ENCODE measurements around the gene LCE1B.

The LCE1B gene
- long read RNA-seq: 0 reads

- no peak for DNase-seq (ENCODE audit: low read depth in 1 of 2, low spot score in 1 of 2)
- TF ChIP-seq, protein P1, sequence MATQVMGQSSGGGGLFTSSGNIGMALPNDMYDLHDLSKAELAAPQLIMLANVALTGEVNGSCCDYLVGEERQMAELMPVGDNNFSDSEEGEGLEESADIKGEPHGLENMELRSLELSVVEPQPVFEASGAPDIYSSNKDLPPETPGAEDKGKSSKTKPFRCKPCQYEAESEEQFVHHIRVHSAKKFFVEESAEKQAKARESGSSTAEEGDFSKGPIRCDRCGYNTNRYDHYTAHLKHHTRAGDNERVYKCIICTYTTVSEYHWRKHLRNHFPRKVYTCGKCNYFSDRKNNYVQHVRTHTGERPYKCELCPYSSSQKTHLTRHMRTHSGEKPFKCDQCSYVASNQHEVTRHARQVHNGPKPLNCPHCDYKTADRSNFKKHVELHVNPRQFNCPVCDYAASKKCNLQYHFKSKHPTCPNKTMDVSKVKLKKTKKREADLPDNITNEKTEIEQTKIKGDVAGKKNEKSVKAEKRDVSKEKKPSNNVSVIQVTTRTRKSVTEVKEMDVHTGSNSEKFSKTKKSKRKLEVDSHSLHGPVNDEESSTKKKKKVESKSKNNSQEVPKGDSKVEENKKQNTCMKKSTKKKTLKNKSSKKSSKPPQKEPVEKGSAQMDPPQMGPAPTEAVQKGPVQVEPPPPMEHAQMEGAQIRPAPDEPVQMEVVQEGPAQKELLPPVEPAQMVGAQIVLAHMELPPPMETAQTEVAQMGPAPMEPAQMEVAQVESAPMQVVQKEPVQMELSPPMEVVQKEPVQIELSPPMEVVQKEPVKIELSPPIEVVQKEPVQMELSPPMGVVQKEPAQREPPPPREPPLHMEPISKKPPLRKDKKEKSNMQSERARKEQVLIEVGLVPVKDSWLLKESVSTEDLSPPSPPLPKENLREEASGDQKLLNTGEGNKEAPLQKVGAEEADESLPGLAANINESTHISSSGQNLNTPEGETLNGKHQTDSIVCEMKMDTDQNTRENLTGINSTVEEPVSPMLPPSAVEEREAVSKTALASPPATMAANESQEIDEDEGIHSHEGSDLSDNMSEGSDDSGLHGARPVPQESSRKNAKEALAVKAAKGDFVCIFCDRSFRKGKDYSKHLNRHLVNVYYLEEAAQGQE (IDR thresholded peaks at IDR 0.05; ENCODE audit: insufficient replicate concordance, low read depth): no peak
- TF ChIP-seq GABPA (IDR thresholded peaks at IDR 0.05; ENCODE audit: low read depth) (no peak), SPI1 (IDR thresholded peaks at IDR 0.05; ENCODE audit: borderline replicate concordance, low read depth) (no peak), POLR2AphosphoS5 (IDR thresholded peaks at IDR 0.05; ENCODE audit: low read depth) (no peak)
- TF ChIP-seq, protein P2, sequence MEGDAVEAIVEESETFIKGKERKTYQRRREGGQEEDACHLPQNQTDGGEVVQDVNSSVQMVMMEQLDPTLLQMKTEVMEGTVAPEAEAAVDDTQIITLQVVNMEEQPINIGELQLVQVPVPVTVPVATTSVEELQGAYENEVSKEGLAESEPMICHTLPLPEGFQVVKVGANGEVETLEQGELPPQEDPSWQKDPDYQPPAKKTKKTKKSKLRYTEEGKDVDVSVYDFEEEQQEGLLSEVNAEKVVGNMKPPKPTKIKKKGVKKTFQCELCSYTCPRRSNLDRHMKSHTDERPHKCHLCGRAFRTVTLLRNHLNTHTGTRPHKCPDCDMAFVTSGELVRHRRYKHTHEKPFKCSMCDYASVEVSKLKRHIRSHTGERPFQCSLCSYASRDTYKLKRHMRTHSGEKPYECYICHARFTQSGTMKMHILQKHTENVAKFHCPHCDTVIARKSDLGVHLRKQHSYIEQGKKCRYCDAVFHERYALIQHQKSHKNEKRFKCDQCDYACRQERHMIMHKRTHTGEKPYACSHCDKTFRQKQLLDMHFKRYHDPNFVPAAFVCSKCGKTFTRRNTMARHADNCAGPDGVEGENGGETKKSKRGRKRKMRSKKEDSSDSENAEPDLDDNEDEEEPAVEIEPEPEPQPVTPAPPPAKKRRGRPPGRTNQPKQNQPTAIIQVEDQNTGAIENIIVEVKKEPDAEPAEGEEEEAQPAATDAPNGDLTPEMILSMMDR (IDR thresholded peaks at IDR 0.05; ENCODE audit: insufficient read depth, low read length): no peak
- Histone ChIP-seq H3K4me3 (replicated peaks; ENCODE audit: insufficient read depth, low read length) (no peak within 1 kb of the TSS), H3K27ac (replicated peaks) (no peak within 1 kb of the TSS), H3K27me3 (ENCODE audit: insufficient read depth, poor library complexity, severe bottlenecking) (no peaks in the 10 kb centered on the region)
These were observed at the start of gene LCE1B for GRCh38 chr1:152811671-152812070. Gene LCE1B (plus strand): TSS chr1:152811971. CDS start chr1:152812447, 476 bp downstream.

DNA sequence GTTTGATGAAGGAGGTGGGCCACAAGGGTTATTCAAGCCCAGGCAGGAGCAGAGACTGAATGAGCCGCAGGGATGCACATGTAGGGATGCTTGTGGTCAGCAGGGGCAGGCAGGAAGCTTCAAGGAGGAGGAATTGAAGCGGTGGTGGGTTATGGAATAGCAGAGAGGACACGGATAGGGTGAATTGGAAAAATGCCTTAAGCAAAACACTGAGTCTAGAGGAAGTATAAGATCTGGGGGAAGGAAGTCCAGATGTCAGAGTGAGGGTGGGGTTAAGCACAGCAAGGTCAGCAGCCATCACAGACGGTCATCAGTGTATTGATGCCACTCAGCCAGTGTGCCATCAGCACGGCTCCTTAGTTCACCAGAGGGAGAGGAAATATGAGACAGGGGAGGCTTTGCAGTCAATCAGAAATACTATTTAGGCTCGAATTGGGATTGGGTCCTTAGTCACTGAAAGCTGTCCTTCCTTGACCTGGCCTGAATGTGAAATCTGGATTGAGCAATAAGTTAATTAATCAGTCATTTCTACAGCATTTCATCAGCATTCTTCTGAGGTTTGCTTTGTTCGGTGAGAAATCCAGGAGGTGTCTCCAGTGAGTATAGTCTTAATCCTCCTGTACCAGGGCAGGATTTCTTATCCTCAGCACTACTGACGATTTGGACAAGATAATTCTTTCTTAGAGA is 42.8 kb upstream of the LCE1B start:
- no peak for TF ChIP-seq GABPA (IDR thresholded peaks at IDR 0.05; ENCODE audit: low read depth)
- DNase-seq (ENCODE audit: low read depth in 1 of 2, low spot score in 1 of 2): no peak
- Histone ChIP-seq H3K27me3 (ENCODE audit: insufficient read depth, poor library complexity, severe bottlenecking) (peaks cover 3% of the 10 kb centered on the region), H3K27ac (replicated peaks) (no peak overlapping the region), H3K4me3 (replicated peaks; ENCODE audit: insufficient read depth, low read length) (no peak overlapping the region)

DNA sequence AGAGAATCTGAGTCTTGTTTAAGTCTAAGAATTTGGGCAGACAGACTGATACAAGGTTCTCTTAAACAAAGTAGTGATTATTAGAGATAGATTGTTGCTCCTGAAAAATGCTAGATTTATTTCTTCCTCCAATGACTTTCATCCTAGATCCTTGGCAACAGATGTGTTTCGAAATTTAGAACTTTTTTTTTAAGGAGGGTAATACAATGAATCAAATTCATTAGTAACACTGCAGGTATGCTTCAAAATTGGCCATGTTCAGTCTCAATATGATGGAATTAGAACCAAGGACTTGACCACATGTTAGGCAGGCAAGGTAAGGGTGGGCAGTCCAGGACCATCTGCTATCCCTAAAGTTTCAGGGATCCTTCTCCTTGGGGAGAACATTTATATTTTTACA is 41.4 kb upstream of the LCE1B start:
- no peak for DNase-seq (ENCODE audit: low read depth in 1 of 2, low spot score in 1 of 2)
- TF ChIP-seq POLR2AphosphoS5 (IDR thresholded peaks at IDR 0.05; ENCODE audit: low read depth): no peak
- TF ChIP-seq, protein P1 (IDR thresholded peaks at IDR 0.05; ENCODE audit: insufficient replicate concordance, low read depth): no peak
- H3K27ac ChIP-seq (replicated peaks): no peak overlapping the region
- H3K27me3 ChIP-seq (ENCODE audit: insufficient read depth, poor library complexity, severe bottlenecking): peaks cover 3% of the 10 kb centered on the region
- H3K4me3 ChIP-seq (replicated peaks; ENCODE audit: insufficient read depth, low read length): no peak overlapping the region

DNA sequence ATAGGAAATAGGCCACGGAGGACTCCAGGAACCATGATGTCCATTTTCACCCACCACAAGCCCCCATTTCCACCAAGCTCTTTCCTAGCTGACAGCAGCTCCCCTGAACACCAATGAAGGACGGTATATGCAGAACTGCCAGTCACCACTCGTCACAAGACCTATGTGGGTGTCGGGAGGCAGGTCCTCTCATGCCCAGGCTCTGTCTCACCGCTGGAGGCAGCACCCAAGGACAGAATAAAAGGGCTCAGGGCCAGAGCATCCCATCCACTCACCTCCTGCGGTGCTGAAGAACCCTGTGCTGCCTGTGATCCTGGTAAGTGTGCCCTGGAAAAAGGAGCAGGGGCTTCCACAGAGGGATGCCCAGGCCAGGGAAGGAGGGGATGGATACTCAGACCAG is 36.9 kb upstream of the LCE1B start, which contains the start of gene LCE1F:
Gene LCE1F, plus strand, starts transcription at position 266 of the 400 bp plus-strand sequence. CDS start 1,232 bp downstream, outside the sequence.
- no peak for DNase-seq (ENCODE audit: low read depth in 1 of 2, low spot score in 1 of 2)
- Histone ChIP-seq H3K27ac (replicated peaks) (no peak within 1 kb of the TSS), H3K4me3 (replicated peaks; ENCODE audit: insufficient read depth, low read length) (no peak within 1 kb of the TSS), H3K27me3 (ENCODE audit: insufficient read depth, poor library complexity, severe bottlenecking) (no peaks in the 10 kb centered on the region)
- TF ChIP-seq, protein P2 (IDR thresholded peaks at IDR 0.05; ENCODE audit: insufficient read depth, low read length): no peak
- TF ChIP-seq SPI1 (IDR thresholded peaks at IDR 0.05; ENCODE audit: borderline replicate concordance, low read depth) (no peak), POLR2AphosphoS5 (IDR thresholded peaks at IDR 0.05; ENCODE audit: low read depth) (no peak), GABPA (IDR thresholded peaks at IDR 0.05; ENCODE audit: low read depth) (no peak)
- TF ChIP-seq, protein P1 (IDR thresholded peaks at IDR 0.05; ENCODE audit: insufficient replicate concordance, low read depth): no peak
